OCI-LY7 (cell line): ENCODE data around the gene MTUS2. TPM values are rescaled to one million over a fixed set of nuclear protein-coding genes. Genes with fewer than 3 reads are reported as not detected.

Source experiments
- BruUV-seq: library from RNA; stranded (reverse); fragments of 400-500 nt; replicated peaks from 2 replicates; lab custom pipeline; 2021; lab: Mats Ljungman, UMichigan
- CTCF ChIA-PET: fragments of 300-600 bp; sonication (Branson Sonifier 250); formaldehyde crosslinking; loops from one replicate; lab custom pipeline; 2022; ENCODE audit warnings: antibody characterized with exemption; ENCODE audit not compliant: unreplicated experiment; lab: Charles Lee
- POLR2A ChIA-PET: fragments of 300-600 bp; sonication (Branson Sonifier 250); formaldehyde crosslinking; loops from one replicate; lab custom pipeline; 2022; ENCODE audit warnings: antibody characterized with exemption; lab: Charles Lee
- DNase-seq: peaks from one replicate; pipeline ENCODE4 v3.0.0-alpha.2; 2015; ENCODE audit warnings: low spot score
- H2AFZ ChIP-seq: fragments of 200-600 bp; sonication (generic), shearing (Covaris generic); 2 replicates; pipeline ENCODE4 v1.6.1; 2014; ENCODE audit warnings: mild to moderate bottlenecking, antibody characterized with exemption, low read length, moderate library complexity
- H3K27ac ChIP-seq: fragments of 200-600 bp; sonication (generic); 2 replicates; pipeline ENCODE4 v1.5.1; 2014; ENCODE audit warnings: mixed run types, low read depth, mild to moderate bottlenecking, moderate library complexity, low read length, inconsistent platforms; ENCODE audit not compliant: poor library complexity, severe bottlenecking
- H3K36me3 ChIP-seq: fragments of 200-600 bp; sonication (generic); 2 replicates; pipeline ENCODE4 v1.6.1; 2014; ENCODE audit warnings: mild to moderate bottlenecking, antibody characterized with exemption, low read length, moderate library complexity, mixed read lengths; ENCODE audit not compliant: insufficient read depth
- H3K4me1 ChIP-seq: fragments of 200-600 bp; sonication (generic); 2 replicates; pipeline ENCODE4 v1.5.1; 2014; ENCODE audit warnings: mild to moderate bottlenecking, low read length; ENCODE audit not compliant: insufficient read depth, poor library complexity, severe bottlenecking
- H3K4me2 ChIP-seq: fragments of 200-600 bp; sonication (generic); 2 replicates; pipeline ENCODE4 v1.6.1; 2014; ENCODE audit warnings: mild to moderate bottlenecking, low read length
- H3K4me3 ChIP-seq: fragments of 200-600 bp; sonication (generic); 2 replicates; pipeline ENCODE4 v1.5.1; 2014; ENCODE audit warnings: mild to moderate bottlenecking, low read depth, low read length; ENCODE audit not compliant: poor library complexity, severe bottlenecking
- H3K79me2 ChIP-seq: fragments of 200-600 bp; sonication (generic); 2 replicates; pipeline ENCODE4 v1.6.1; 2016; ENCODE audit warnings: low read depth, mild to moderate bottlenecking, low read length, moderate library complexity, mixed read lengths; ENCODE audit not compliant: insufficient read depth
- H3K9me2 ChIP-seq: fragments of 200-600 bp; sonication (generic); 2 replicates; pipeline ENCODE4 v1.6.1; 2016; ENCODE audit warnings: mild to moderate bottlenecking, low read length, mixed read lengths; ENCODE audit not compliant: insufficient read depth
- H3K9me3 ChIP-seq: fragments of 200-600 bp; sonication (generic); 2 replicates; pipeline ENCODE4 v1.6.1; 2014; ENCODE audit warnings: mild to moderate bottlenecking, mixed run types, low read length, mixed read lengths
- H4K20me1 ChIP-seq: fragments of 200-600 bp; sonication (generic); 2 replicates; pipeline ENCODE4 v1.6.1; 2014; ENCODE audit warnings: mild to moderate bottlenecking, antibody characterized with exemption, low read length, moderate library complexity, mixed read lengths; ENCODE audit not compliant: insufficient read depth
- CTCF ChIP-seq: fragments of 200-600 bp; sonication (generic); conservative IDR thresholded peaks from 2 replicates; pipeline ENCODE4 v1.5.1; 2014; ENCODE audit warnings: mild to moderate bottlenecking, antibody characterized with exemption, low read length, moderate library complexity, mixed read lengths
- EZH2phosphoT487 ChIP-seq: fragments of 200-600 bp; sonication (generic); IDR thresholded peaks from 2 replicates; pipeline ENCODE4 v1.6.1; 2018; ENCODE audit warnings: low read depth, borderline replicate concordance, mild to moderate bottlenecking, mixed run types, antibody characterized with exemption, low read length, moderate library complexity, mixed read lengths
- intact Hi-C: fragments of 100-400 bp; cut with micrococcal nuclease; formaldehyde crosslinking; loops from one replicate; pipeline ENCODE4 v1.10.0; 2022; ENCODE audit not compliant: unreplicated experiment
- total RNA-seq, 2 experiments: library from RNA; depleted of rRNA in 1 of 2; stranded (reverse); fragments of >200 nt in 1 of 2; shearing (Covaris generic) in 1 of 2; gene quantifications; 2 replicates each; pipeline ENCODE4 v1.2.3, GENCODE V29; 2014 to 2022

MTUS2 gene
- total RNA-seq, 2 experiments from 2014 or later: 0.16 to 9.8 TPM

- Histone ChIP-seq H3K9me2 (no peaks in the 10 kb centered on the region), H3K4me3 (no peak overlapping the region), H3K4me1 (peaks cover 14% of the 10 kb centered on the region), H4K20me1 (peaks cover 39% of the 10 kb centered on the region), H3K36me3 (peaks cover 90% of the 10 kb centered on the region), H3K4me2 (no peak overlapping the region), H3K79me2 (peaks cover 20% of the 10 kb centered on the region; the same call in 1 of the 2 replicates), H3K27ac (no peak overlapping the region), H2AFZ (no peak overlapping the region), H3K9me3 (no peaks in the 10 kb centered on the region)
- no peak for TF ChIP-seq CTCF
- TF ChIP-seq EZH2phosphoT487: no peak
- BruUV-seq: no TSS peak
- DNase-seq: no peak
- ChIA-PET CTCF (no interaction called here), POLR2A (no interaction called here)
- intact Hi-C loops: no loop called here
Measured at GRCh38 chr13:29537736-29538651, 717.9 kb downstream of the MTUS2 start.

GRCh38 chr13:29538652-29539040 is 718.5 kb downstream of the MTUS2 start:
- peaks cover 40% of the 10 kb centered on the region for H4K20me1 ChIP-seq
- no peaks in the 10 kb centered on the region for H3K9me2 ChIP-seq
- no peak overlapping the region for H3K4me2 ChIP-seq
- no peaks in the 10 kb centered on the region for H3K9me3 ChIP-seq
- H3K27ac ChIP-seq: no peak overlapping the region
- POLR2A ChIA-PET: no interaction called here
- no peak overlapping the region for H2AFZ ChIP-seq
- H3K4me1 ChIP-seq: peaks cover 14% of the 10 kb centered on the region
- H3K79me2 ChIP-seq: peaks cover 26% of the 10 kb centered on the region; the same call in 1 of the 2 replicates
- H3K4me3 ChIP-seq: no peak overlapping the region
- no TSS peak for BruUV-seq
- H3K36me3 ChIP-seq: peaks cover 89% of the 10 kb centered on the region
- TF ChIP-seq CTCF (no peak), EZH2phosphoT487 (no peak)
- intact Hi-C loops: no loop called here
- CTCF ChIA-PET: no interaction called here
- no peak for DNase-seq

- TF ChIP-seq EZH2phosphoT487 (no peak), CTCF (no peak)
- BruUV-seq: no TSS peak
- ChIA-PET CTCF (no interaction called here), POLR2A (interaction anchor here (0.7 kb wide), 1 partner anchor 16 kb away, joined by 3 read pairs; no protein-coding TSS in a partner anchor)
- no peak overlapping the region for H3K4me2 ChIP-seq
- intact Hi-C loops: no loop called here
- no peak for DNase-seq
- peaks cover 14% of the 10 kb centered on the region for H3K4me1 ChIP-seq
- no peak overlapping the region for H3K4me3 ChIP-seq
- H3K79me2 ChIP-seq: peaks cover 37% of the 10 kb centered on the region; the same call in 1 of the 2 replicates
- H4K20me1 ChIP-seq: peaks cover 32% of the 10 kb centered on the region; the same call in 1 of the 2 replicates
- peaks cover 89% of the 10 kb centered on the region for H3K36me3 ChIP-seq
- no peak overlapping the region for H2AFZ ChIP-seq
- no peaks in the 10 kb centered on the region for H3K9me2 ChIP-seq
- no peaks in the 10 kb centered on the region for H3K9me3 ChIP-seq
- H3K27ac ChIP-seq: no peak overlapping the region
Measured at GRCh38 chr13:29539856-29540255, 719.7 kb downstream of the MTUS2 start.
